Stimulated activated CD4-positive, alpha-beta T cell treated with anti-CD3 and anti-CD28 coated beads, Interleukin-12 subunit alpha, Interleukin-12 subunit beta, amount 100 ng/mL, for 4 hours (primary cell): ENCODE results near the gene PTGER2.

ENCODE experiments used
- DNase-seq: peaks from one replicate; pipeline ENCODE4 v3.0.0-alpha.2; 2020

PTGER2 gene, protein sequence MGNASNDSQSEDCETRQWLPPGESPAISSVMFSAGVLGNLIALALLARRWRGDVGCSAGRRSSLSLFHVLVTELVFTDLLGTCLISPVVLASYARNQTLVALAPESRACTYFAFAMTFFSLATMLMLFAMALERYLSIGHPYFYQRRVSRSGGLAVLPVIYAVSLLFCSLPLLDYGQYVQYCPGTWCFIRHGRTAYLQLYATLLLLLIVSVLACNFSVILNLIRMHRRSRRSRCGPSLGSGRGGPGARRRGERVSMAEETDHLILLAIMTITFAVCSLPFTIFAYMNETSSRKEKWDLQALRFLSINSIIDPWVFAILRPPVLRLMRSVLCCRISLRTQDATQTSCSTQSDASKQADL

DNA sequence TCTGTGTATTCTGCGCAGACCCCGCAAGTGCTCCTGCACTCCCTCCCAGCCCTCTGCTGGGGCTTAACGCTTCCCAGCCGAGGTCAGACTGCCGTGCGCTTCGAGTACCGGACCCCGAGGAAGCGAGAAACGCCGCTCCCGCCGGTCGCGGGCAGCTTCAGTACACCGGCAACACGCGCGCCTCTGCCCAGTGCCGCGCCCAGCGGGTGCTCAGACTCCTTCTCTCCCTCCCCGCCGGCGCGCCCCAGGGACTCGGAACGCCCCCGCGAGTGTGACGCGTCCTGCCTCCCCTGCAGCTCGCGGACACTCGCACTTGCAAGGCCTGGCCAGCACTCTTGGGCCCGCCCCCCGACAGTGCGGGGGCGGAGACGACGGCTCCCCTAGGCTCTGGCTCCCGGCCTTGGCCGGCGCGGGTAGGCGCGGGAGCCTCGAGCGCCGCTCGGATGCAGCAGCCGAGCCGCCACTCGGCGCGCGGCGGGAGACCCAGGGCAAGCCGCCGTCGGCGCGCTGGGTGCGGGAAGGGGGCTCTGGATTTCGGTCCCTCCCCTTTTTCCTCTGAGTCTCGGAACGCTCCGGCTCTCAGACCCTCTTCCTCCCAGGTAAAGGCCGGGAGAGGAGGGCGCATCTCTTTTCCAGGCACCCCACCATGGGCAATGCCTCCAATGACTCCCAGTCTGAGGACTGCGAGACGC lies at the start of gene PTGER2:
TSS of gene PTGER2 (plus strand) at position 410 of the 692 bp plus-strand sequence. CDS start at position 647, 237 bp downstream.
- peak; percentile 67 for DNase-seq

DNA sequence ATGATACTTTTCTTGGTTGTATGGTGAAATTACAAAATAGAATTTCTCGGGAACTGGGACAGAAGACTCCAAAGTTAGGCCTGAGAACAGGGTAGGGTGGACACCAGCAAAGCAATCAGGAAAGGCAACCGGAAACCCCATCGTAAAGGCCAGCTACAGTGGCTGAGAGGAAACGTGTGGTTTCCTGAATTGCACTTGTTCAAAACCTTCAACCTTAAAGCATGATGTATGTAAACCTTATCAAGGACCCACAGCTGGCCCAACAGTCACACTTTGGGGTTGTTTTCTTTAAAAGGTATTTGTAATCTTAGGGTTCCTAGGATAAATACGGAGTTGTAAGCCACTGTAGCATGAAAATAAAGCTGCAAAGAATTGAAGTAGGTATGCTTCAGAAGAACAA lies 48.9 kb upstream of the PTGER2 start:
- no peak for DNase-seq

DNA sequence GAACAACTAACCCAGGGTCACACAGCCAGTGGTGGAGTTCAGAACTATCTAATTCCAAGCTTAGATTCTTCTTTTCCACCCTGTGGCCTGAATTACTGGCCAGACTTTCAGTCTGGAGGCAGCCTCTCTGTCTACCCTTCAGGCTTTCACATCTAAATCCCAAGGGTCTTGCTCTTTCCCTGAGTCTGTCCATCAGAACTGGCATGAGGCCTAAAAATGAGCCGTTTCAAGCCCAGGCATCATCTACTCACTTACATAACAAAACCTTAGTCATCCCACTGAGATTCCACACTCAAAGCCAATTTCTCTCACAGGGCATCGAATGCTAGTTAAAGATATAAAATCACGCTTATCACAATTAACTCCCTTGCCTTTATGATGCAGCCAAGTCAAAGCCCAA lies 47.9 kb upstream of the PTGER2 start:
- no peak for DNase-seq

DNA sequence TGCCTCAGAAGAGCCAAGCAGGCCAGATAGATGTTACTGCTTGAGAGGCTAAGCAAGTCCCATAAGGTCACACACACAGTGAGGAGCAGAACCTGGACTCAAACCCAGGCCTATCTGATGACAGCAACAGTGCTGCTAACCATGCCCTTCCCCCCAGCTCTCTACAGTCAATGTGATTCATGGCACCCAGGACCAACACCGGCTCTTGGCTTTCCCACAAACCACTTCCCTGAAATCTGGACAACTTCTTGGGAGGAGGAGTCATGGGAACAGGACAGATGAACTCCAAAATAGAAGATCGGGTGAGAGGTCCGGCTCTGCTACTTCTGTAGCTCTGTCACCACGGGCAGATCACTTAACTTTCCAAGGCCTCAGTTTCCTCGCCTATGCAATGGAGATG lies 47.3 kb upstream of the PTGER2 start:
- DNase-seq, result no peak

DNA sequence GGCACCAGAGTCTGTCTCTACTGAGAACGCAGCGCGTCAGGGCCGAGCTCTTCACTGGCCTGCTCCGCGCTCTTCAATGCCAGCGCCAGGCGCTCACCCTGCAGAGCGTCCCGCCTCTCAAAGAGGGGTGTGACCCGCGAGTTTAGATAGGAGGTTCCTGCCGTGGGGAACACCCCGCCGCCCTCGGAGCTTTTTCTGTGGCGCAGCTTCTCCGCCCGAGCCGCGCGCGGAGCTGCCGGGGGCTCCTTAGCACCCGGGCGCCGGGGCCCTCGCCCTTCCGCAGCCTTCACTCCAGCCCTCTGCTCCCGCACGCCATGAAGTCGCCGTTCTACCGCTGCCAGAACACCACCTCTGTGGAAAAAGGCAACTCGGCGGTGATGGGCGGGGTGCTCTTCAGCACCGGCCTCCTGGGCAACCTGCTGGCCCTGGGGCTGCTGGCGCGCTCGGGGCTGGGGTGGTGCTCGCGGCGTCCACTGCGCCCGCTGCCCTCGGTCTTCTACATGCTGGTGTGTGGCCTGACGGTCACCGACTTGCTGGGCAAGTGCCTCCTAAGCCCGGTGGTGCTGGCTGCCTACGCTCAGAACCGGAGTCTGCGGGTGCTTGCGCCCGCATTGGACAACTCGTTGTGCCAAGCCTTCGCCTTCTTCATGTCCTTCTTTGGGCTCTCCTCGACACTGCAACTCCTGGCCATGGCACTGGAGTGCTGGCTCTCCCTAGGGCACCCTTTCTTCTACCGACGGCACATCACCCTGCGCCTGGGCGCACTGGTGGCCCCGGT lies 46.4 kb upstream of the PTGER2 start, which contains the start of gene PTGDR:
TSS of gene PTGDR (plus strand) at position 198 of the 778 bp plus-strand sequence. CDS start at position 315, 117 bp downstream.
- DNase-seq, result peak; percentile 17

DNA sequence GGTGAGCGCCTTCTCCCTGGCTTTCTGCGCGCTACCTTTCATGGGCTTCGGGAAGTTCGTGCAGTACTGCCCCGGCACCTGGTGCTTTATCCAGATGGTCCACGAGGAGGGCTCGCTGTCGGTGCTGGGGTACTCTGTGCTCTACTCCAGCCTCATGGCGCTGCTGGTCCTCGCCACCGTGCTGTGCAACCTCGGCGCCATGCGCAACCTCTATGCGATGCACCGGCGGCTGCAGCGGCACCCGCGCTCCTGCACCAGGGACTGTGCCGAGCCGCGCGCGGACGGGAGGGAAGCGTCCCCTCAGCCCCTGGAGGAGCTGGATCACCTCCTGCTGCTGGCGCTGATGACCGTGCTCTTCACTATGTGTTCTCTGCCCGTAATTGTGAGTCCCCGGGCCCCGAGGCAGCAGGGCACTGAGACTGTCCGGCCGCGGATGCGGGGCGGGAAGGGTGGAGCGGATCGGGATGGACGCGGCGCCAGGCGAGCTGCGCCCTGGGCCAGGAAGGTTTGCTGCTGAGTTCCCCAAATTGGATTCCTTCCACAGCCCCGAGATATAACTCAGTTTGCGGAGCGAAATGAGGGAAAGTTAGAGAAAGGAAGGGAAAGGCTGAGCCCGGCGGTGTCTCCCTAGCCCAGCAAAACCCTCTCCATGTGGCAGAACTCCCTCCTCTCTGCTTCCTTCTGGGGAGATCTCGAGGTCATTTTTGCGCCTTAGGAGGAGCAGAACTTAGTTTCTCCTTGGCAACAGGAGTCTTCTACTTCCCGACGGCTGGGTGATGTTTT lies 45.6 kb upstream of the PTGER2 start:
- peak; percentile 3 for DNase-seq

DNA sequence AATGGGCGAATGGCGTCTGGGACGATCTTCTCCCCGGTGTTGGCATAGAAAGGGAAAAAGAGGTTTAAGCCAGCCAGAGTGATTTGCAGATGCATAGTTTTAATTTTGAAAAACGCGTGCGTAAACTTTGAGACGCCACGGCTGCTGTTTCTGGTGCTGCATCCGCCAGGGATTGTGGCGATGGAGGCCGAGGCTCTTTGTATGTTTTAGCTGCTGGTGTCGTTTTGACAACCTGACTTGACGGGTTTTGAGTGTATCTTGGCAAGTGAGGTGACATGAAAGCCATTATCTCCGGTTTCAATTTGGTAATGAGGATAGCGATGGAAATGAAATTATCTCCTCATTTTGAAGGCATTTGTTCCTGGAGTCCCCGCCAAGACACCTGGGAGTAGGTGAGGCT lies 45.0 kb upstream of the PTGER2 start:
- DNase-seq, result no peak

DNA sequence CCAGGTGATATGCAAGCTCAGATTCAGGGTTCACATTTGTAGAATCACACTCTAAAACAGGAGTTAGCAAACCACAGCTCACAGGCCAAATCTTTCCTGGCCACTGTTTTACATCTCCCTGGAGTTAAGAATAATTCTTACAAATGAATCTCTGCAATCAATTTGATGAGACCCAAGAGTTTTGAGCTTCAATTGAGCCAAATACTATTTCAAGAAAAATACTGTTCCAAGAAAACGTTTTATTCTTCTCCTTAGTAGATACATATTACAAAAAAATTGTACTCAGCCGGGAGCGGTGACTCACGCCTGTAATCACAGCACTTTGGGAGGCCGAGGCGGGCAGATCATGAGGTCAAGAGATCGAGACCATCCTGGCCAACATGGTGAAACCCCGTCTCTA lies 44.1 kb upstream of the PTGER2 start:
- no peak for DNase-seq

DNA sequence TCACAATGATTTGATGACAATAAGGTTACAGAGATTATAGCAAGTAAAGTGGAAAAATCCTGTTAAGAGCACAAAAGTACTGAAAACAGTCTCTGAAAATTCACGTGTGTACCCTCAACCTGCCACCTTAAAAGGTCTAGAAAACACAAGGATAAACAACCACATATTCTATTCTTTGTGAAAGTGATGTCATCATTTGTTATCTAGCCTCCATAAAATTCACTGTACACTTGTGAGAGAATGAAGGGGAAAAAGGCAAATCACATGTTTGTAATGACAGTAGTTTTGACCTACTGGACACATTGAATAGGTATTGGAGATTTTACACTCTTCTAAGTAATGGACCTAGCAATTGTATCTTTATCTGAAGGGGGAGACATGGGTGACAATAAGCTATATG lies 42.6 kb upstream of the PTGER2 start:
- no peak for DNase-seq

DNA sequence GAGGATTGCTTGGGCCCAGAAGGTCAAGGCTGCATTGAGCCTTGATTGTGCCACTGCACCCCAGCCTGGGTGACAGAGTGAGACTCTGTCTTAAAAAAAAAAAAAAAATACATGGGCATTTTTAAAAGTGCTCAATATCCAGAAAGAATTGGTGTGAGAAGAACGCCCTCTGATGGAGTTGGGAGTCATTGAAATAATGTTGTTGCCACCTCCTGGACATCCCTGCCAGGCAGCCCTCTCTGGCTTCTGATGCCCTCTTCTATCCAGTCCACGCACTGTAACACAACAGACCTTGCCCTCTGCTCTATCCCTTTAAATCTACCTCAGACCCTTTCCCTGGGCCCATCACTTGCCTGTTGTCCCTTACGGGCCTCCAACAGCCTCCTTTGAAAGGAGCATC lies 41.7 kb upstream of the PTGER2 start:
- no peak for DNase-seq

DNA sequence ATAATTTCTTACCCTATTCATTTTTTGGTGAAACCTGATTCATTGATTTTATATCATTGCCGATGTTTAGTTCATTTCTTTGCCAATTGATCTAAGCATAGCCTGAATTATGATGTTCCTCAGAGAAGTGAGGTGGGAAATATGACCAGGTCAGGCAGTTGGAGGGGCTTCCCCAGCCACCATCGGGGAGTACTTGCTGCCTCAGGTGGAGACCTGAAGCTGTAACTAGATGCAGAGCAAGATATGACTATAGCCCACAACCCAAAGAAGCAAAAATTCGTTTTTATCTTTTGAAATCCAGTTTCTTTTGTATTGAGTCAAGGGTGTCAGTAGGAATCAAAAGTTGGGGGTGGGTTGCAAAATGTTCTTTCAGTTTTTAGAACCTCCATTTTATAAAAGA lies 38.7 kb upstream of the PTGER2 start:
- DNase-seq, result no peak

DNA sequence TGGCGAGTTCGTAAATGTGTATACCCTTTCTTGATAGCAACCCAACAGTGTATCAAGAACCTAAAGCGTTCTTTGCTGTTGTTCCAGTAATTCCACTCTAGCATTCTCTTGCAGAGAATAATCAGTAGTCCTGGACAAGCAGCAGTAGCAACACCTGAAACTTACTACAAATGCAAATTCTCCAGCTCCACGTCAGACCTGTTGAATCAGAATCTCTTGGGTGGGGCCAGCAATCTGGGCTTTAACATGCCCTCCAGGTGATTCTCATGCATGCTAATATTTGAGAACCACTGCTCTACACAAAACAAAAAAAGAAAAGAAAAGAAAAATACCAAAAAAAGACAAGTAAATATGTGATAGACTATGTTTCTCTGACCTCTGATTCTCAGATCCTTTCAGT lies 36.6 kb upstream of the PTGER2 start:
- DNase-seq, result no peak

DNA sequence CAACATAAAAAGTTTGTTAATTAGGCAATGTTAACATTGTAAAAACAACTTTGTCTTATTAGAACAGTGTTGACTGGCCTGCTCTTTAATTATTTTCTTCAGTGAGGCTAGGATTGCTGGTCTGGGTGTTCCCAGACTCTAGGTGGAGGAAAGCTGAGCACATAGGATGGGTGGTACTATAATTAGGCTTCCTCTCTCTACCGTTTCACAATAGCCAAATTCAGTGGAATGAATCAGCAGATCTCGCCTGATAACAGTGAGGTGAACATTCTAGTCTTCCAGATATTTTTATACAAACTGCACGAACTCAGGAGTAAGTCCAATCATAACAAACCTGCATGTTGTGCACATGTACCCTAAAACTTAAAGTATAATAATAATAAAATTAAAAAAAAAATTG lies 34.7 kb upstream of the PTGER2 start:
- no peak for DNase-seq

DNA sequence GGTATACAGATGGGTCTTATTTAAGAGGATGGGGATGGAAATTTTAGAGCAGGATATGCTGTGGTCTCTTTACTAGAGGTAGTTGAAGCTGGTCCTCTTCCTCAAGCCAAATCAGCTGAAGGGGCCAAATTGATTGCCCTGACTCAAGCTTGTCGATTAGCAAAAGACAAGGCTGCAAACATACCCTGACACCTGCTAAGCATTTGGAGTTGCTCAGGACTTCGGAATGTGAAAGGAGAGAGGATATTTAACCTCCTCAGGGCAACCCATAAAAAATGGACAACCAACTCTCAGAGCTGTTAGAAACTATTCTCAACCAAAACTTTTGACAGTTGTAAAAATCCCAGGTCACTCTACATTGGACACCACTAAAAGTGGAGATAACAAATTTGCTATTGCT lies 31.0 kb upstream of the PTGER2 start:
- no peak for DNase-seq

DNA sequence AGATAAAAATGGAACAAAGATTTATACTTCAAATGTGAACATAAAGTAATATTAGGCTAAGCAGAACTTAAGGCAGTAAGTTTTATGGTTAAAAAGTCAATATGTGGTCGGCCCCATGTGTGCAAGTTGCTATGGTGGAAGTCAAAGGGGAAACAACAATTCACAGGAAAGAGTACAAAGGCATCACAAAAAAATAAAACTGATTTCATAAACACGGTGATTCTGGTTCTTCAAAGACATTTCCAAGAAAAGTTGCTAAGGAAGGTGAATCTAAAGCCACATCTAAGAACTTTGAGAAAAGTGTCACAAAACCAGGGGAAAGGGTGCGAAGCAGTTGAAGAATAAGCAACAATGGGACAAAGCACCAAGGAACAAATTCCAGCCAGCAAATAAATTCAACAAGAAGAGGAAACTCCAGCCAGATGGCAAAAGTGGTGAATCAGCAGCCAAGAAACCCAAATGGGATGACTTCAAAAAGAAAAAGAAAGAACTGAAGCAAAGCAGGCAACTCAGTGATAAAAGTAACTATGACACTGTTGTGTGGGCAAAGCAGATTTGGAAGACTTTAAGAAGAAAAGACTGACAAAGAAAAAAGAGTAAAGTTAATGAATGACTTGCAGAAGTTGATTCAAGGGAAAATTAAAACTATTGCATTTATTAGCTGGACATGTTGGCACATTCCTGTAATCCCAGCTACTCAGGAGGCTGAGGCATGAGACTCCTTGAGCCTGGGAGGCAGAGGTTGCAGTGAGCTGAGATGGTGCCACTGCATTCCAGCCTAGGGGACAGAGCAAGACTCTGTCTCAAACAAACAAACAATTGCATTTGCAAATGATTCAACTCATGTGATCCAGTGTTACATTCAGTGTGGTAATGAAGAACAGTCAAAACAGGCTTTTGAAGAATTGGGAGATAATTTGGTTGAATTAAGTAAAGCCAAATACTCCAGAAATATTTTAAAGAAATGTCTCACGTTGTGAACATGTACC lies 27.2 kb upstream of the PTGER2 start:
- DNase-seq, result no peak

DNA sequence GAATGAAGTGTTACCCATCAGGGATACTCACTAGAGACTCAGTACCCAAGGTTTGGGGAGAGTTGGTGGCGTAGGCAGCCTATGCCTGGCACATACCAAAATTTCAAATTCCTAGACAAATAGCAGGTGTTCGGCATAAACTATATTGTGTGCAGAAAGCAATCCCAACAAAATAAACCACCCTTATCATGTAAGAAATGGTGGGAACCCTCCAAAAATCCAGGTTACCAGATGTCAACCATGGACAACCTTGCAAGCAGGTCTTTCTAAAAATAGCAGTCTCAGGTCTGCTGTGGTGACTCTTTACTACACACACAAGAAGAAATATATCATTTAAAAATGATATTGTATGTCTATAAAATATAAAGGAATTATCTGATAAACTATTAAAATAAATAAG lies 17.7 kb upstream of the PTGER2 start:
- DNase-seq, result no peak

DNA sequence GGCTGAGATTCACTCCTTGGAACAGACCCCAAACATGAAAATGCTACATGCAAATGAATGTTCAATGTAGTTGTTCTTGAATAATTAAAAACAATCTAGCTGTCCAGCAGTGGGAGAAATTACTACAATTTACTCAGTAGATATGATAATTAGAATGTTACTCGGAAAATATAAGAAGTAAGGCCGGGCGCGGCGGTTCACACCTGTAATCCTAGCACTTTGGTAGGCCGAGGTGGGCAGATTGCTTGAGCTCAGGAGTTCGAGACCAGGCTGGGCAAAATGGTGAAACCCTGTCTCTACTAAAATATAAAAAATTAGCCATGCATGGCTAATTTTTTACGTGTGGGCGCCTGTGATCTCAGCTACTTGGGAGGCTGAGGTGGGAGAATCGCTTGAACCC lies 15.3 kb upstream of the PTGER2 start:
- DNase-seq, result no peak

DNA sequence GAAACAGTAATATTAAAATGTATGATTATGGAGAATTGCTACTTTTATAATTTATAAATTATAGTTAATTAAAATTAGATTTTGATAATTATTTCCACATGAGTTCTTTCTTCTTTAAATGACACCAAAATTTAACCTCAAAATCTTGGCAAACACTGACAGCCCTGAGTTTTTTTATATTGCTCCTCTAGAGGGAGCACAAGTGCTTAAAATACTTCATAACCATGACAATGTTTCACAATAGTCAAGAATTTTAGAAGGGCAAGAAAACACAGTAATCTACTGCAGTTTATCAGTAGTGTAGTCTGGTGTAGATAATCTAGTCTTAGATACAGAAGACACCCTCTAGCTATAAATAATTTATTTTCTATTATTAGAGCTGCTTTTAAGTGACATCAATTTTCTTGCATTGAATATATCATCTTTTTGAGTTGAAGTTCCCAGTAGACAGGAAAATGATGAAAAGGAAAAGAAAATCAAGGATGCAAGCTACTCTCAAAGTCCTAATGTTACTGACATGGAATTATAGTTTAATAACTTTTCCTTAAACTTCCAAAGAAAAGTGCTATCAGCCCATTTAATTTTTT lies 14.3 kb upstream of the PTGER2 start:
- no peak for DNase-seq

DNA sequence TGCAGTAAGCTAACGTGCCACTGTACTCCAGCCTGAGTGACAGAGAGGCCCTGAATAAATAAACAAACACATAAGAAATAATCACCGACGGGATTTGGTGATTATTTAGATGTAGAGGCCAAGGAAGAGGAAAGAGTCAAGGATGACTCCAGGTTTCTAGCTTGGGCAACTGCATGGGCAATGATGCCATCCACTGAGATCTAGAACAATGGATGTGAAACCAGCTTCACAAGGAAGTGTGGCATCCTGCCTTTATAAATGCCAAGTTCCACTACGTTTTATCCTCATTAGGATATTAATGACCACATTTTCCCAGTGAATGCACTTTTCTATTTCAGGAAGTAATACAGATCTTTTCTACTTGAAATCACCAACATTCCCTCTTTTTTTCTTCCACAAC lies 10.9 kb upstream of the PTGER2 start:
- no peak for DNase-seq

DNA sequence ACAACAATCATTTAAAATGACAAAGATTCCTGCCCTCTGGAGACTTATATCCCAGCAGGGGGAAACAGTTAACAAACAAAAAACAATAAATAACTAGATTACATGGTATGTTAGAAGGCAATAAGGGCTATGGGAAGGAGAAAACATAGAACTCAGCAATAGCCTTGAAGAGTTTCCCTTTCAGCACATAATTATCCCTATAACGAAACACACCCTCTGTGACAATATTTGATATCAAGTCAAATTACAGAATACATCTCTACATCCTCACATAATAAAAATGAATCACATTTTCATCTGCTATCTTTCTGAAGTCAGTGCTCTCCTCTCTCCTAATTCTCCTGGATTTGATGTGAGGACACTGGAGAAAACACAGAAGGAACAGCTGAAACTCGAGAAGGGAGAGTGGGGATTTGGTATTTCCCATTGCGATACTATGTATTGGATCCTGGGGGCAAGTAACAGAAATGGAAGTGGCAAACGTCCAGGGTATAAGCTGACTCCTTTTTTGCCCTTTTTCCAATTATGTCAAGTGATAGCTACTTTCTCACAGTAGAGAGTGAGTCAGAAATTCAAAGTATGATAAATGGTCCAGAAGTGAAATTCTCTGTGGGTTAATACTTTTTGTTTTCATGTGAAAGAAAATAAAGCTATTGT lies 9.7 kb upstream of the PTGER2 start:
- no peak for DNase-seq

DNA sequence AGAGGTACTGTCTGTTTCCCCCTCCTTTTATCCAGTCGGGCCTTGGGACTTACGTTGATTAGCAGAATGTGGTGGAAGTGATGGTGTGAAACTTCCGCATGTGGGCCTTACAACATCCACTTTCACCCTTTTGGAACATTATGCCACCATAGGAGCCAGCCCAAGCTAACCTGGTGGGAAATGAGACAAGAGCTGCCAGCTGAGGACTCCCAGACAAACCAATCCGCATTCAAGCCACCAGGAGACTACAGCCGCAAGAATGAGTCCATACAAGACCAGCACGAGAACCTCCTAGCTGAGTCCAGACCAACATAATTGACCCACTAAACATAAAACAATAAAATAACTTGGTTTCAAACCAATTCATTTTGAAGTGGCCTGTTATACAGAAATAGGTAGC lies 9.1 kb upstream of the PTGER2 start:
- DNase-seq, result no peak
